Mucosa of descending colon (tissue), 3 donors: Measurements from ENCODE around the gene COPG2. TPM values are rescaled to one million over a fixed set of nuclear protein-coding genes. Genes with fewer than 3 reads are reported as not detected.

Experiments
- ATAC-seq: fragments of 200-7000 bp; cut with Tn5 transposase; one replicate; pipeline ENCODE4 v1.9.1; 2020; ENCODE audit warnings: mild to moderate bottlenecking, moderate library complexity
- DNase-seq, 3 donors: peaks; one replicate each; pipeline ENCODE4 v3.0.0-alpha.2; 2020
- H3K36me3 ChIP-seq: fragments of 200-600 bp; one replicate; pipeline ENCODE4 v1.8.0; 2021; ENCODE audit warnings: low read depth, mild to moderate bottlenecking
- H3K4me1 ChIP-seq: fragments of 200-600 bp; one replicate; pipeline ENCODE4 v1.8.0; 2021; ENCODE audit warnings: low read depth, mild to moderate bottlenecking
- H3K4me3 ChIP-seq: fragments of 200-600 bp; one replicate; pipeline ENCODE4 v1.8.0; 2021; ENCODE audit warnings: mild to moderate bottlenecking
- H3K9me3 ChIP-seq: fragments of 200-600 bp; one replicate; pipeline ENCODE4 v1.8.0; 2021; ENCODE audit warnings: mild to moderate bottlenecking
- intact Hi-C, 2 donors: fragments of 100-400 bp; cut with DNase I in 1 of 2; cut with micrococcal nuclease in 1 of 2; formaldehyde crosslinking; loops; one replicate each; pipeline versions ENCODE4 v1.11.0 to v1.11.1; 2022; cut with DNase I, micrococcal nuclease
- microRNA-seq: library from miRNA; unstranded; fragments of <30 nt; microRNA quantifications from one replicate; pipeline ENCODE4, GENCODE V29; 2019
- total RNA-seq, 3 donors: library from RNA; stranded (reverse); fragmentation: NEBNext Ultra II Directional in 2 of 3; extraction: Animal tissue kit (Norgen Biotek cat#: 25700) in 2 of 3; gene quantifications; one replicate each; pipeline versions ENCODE4 v1.2.1 to v1.2.4, GENCODE V29; 2021 to 2023
- TF ChIP-seq, protein P1 (sequence below): fragments of 200-600 bp; IDR thresholded peaks from one replicate; pipeline ENCODE4 v1.8.0; 2022; ENCODE audit warnings: antibody characterized with exemption, mild to moderate bottlenecking
- donor health status: DM: no; HTN: no; CAD: no; lungs with moderate emphysema.
- donor health status: DM: no; HTN: no; CAD: no.
- donor health status: DM: no; HTN: yes; CAD: no.

Gene COPG2
- total RNA-seq, 3 donors from 2014 or later = 13.8 to 20.2 (median 16.2) TPM

GRCh38 chr7:130468612-130469011, 199.9 kb downstream of the COPG2 start:
- H3K9me3 ChIP-seq = no peaks in the 10 kb centered on the region
- no peaks in the 10 kb centered on the region for H3K4me1 ChIP-seq
- no peaks in the 10 kb centered on the region for H3K36me3 ChIP-seq
- ATAC-seq (no peak), DNase-seq (no peak)
- TF ChIP-seq, protein P1, sequence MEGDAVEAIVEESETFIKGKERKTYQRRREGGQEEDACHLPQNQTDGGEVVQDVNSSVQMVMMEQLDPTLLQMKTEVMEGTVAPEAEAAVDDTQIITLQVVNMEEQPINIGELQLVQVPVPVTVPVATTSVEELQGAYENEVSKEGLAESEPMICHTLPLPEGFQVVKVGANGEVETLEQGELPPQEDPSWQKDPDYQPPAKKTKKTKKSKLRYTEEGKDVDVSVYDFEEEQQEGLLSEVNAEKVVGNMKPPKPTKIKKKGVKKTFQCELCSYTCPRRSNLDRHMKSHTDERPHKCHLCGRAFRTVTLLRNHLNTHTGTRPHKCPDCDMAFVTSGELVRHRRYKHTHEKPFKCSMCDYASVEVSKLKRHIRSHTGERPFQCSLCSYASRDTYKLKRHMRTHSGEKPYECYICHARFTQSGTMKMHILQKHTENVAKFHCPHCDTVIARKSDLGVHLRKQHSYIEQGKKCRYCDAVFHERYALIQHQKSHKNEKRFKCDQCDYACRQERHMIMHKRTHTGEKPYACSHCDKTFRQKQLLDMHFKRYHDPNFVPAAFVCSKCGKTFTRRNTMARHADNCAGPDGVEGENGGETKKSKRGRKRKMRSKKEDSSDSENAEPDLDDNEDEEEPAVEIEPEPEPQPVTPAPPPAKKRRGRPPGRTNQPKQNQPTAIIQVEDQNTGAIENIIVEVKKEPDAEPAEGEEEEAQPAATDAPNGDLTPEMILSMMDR = no peak
- intact Hi-C loops = no loop called here
- no peak overlapping the region for H3K4me3 ChIP-seq

DNA sequence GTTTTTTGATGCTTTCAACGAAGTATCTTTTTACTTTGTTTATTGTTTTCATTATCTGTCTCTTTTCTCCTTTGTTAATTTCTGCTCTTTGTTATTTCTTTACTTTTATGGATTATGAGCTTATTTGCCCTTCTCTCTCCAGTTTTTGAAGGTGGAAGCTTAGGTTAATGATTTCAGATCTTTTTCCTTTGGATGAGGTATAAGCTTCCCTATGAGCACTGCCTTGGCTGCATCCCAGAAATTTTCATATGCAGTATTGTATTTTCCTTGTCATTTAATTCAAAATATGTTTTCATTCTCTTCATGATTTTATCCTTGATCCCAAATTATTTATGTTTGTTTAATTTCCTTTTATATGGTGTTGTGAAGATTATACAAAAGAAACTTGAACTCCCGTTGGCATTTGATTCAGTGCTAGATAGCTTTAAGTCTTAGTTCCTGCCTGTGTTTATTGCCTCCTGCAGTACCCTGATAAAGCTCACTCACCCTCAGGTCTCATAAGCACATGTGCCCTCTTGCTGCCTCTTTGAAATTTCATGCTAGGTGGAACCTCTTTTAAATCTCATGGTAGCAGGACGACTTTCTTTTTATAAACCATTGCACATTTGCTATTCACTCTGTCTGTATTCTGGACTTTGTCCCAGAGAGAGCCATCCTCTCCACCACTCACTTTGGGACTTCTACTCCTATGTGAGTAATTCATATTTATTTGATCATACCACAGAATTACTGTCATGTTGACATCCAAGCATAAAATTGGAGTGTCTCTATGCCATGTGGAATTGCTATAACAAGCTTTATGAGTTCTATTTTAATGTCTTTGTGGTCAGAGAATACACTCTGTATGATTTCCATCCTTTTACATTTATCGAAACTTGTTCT, 204.8 kb downstream of the COPG2 start:
- intact Hi-C loops = no loop called here
- peaks cover 11% of the 10 kb centered on the region for H3K9me3 ChIP-seq
- DNase-seq = peak in 1 of 3 donors; percentile 38
- H3K4me3 ChIP-seq = no peak overlapping the region
- peaks cover 6% of the 10 kb centered on the region for H3K4me1 ChIP-seq
- peak; percentile 84 for ATAC-seq
- H3K36me3 ChIP-seq = no peaks in the 10 kb centered on the region
- TF ChIP-seq, protein P1 = no peak

DNA sequence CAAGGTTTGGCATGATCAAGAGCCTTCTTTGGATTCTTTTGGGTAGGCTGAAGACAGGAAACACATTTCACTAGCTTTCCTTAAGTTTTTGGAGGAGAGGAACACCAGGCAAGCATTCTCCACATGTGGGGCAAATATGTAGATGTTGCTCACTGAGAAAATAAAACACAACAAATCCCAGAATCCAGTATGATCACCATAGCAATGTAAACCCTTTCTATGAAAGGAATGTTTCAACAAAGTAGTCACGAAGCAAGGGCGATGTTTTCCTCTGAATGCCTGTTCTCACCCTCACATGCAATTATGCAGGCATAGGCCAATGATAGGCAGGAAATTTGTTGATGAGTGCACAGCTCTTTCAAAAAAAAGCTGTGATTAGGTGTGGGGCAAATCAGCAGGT, 207.3 kb downstream of the COPG2 start:
- TF ChIP-seq, protein P1 = no peak
- H3K36me3 ChIP-seq = no peaks in the 10 kb centered on the region
- ATAC-seq = no peak
- H3K4me3 ChIP-seq = no peak overlapping the region
- H3K9me3 ChIP-seq = peaks cover 11% of the 10 kb centered on the region
- DNase-seq = no peak
- intact Hi-C loops = no loop called here
- H3K4me1 ChIP-seq = peaks cover 6% of the 10 kb centered on the region

- intact Hi-C loops = no loop called here
- no peak for ATAC-seq
- H3K4me1 ChIP-seq = peaks cover 3% of the 10 kb centered on the region
- TF ChIP-seq, protein P1 = no peak
- H3K4me3 ChIP-seq = no peak overlapping the region
- no peak for DNase-seq
- peaks cover 11% of the 10 kb centered on the region for H3K9me3 ChIP-seq
- H3K36me3 ChIP-seq = no peaks in the 10 kb centered on the region
Observed at GRCh38 chr7:130458257-130458656, 210.3 kb downstream of the COPG2 start.

Small RNAs within 50 kb of the gene (microRNA-seq; reads per million reads assigned to microRNA genes)
- gene MIR335 = 927 reads per million, percentile 83 among the genes with 10 or more reads in this experiment

Other genes starting within 250 kb of the COPG2 start
- 1 to 10 TPM; 6.4 to 8.3 (median 6.6) TPM for gene CEP41, start 227.7 kb downstream of the COPG2 start, total RNA-seq
- gene MEST, start 176.7 kb downstream of the COPG2 start, total RNA-seq = 10 to 100 TPM; 31.7 to 61.4 (median 42.6) TPM
- not detected for gene TSGA13, start 17.8 kb upstream of the COPG2 start, total RNA-seq
- under 1 TPM in 1 of 3 donors, not detected in 2; 0.19 TPM for gene KLF14, start 65.5 kb upstream of the COPG2 start, total RNA-seq